HG03175 (cell line): ENCODE results near the gene SMLR1.

Source experiments
- ATAC-seq: cut with Tn5 transposase; IDR thresholded peaks from one replicate; pipeline ENCODE4 v1.9.1; 2021; ENCODE audit warnings: mild to moderate bottlenecking, moderate library complexity; ENCODE audit not compliant: unreplicated experiment

The SMLR1 gene

GRCh38 chr6:130824978-130825694 lies 2.1 kb upstream of the SMLR1 start:
- no peak for ATAC-seq

GRCh38 chr6:130825772-130826441 lies 1.3 kb upstream of the SMLR1 start:
- ATAC-seq, result no peak

GRCh38 chr6:130826442-130827246 lies 562 bp upstream of the SMLR1 start:
- ATAC-seq, result no peak

- no peak for ATAC-seq
Measured at GRCh38 chr6:130829333-130829910, 2.2 kb downstream of the SMLR1 start.

- ATAC-seq, result no peak
Measured at GRCh38 chr6:130831607-130832006, 4.4 kb downstream of the SMLR1 start.

GRCh38 chr6:130833569-130833968 lies 6.4 kb downstream of the SMLR1 start:
- ATAC-seq, result no peak

GRCh38 chr6:130834482-130835251 lies 7.5 kb downstream of the SMLR1 start:
- no peak for ATAC-seq

GRCh38 chr6:130836055-130836640 lies 8.9 kb downstream of the SMLR1 start:
- ATAC-seq, result no peak

GRCh38 chr6:130837067-130837466 lies 9.9 kb downstream of the SMLR1 start:
- no peak for ATAC-seq

GRCh38 chr6:130838250-130838860 lies 11.1 kb downstream of the SMLR1 start:
- ATAC-seq, result no peak

- ATAC-seq, result no peak
Measured at GRCh38 chr6:130838951-130839350, 11.7 kb downstream of the SMLR1 start.

- ATAC-seq, result no peak
Measured at GRCh38 chr6:130839379-130839778, 12.2 kb downstream of the SMLR1 start.

- ATAC-seq, result no peak
Measured at GRCh38 chr6:130840050-130840449, 12.8 kb downstream of the SMLR1 start.

GRCh38 chr6:130841128-130841728 lies 14.0 kb downstream of the SMLR1 start:
- ATAC-seq, result no peak

GRCh38 chr6:130843575-130844320 lies 16.5 kb downstream of the SMLR1 start:
- ATAC-seq, result peak; percentile 70

- ATAC-seq, result no peak
Measured at GRCh38 chr6:130846501-130846900, 19.3 kb downstream of the SMLR1 start.

- no peak for ATAC-seq
Measured at GRCh38 chr6:130847001-130847910, 20.1 kb downstream of the SMLR1 start.

GRCh38 chr6:130848945-130849344 lies 21.7 kb downstream of the SMLR1 start:
- ATAC-seq, result peak; percentile 80
